GM12878 (cell line): ENCODE results near the gene PSMD12. TPM values are rescaled to one million over a fixed set of nuclear protein-coding genes. Genes with fewer than 3 reads are reported as not detected.

Experiments
- ATAC-seq: fragments of 200-7000 bp; cut with Tn5 transposase; 3 replicates; pipeline ENCODE4 v1.9.1; 2020; ENCODE audit warnings: mild to moderate bottlenecking, moderate library complexity
- BruUV-seq: library from RNA; stranded (reverse); fragments of 400-500 nt; replicated peaks from 2 replicates; lab custom pipeline; 2021; lab: Mats Ljungman, UMichigan
- CTCF ChIA-PET: fragments of 300-600 bp; sonication (Branson Sonifier 250); formaldehyde crosslinking; extraction: SDS; loops from one replicate; lab custom pipeline; 2021; ENCODE audit warnings: inconsistent platforms; lab: Yijun Ruan, JAX
- POLR2A ChIA-PET: fragments of 350-600 bp; formaldehyde crosslinking; extraction: SDS; loops from one replicate; lab custom pipeline; 2021; ENCODE audit warnings: inconsistent platforms; lab: Charles Lee
- RAD21 ChIA-PET: fragments of 300-600 bp; sonication (Branson Sonifier 250); formaldehyde crosslinking; loops from one replicate; lab custom pipeline; 2023; ENCODE audit warnings: antibody characterized with exemption; ENCODE audit not compliant: unreplicated experiment; lab: Charles Lee
- SMC1A ChIA-PET: fragments of 300-600 bp; sonication (Branson Sonifier 250); formaldehyde crosslinking; loops from one replicate; lab custom pipeline; 2023; ENCODE audit not compliant: unreplicated experiment, uncharacterized antibody; lab: Charles Lee
- DNase-seq: peaks from one replicate; pipeline ENCODE4 v3.0.0-alpha.2; 2011; ENCODE audit warnings: low read depth, low spot score
- FAIRE-seq: peaks from 3 replicates; lab custom pipeline; 2011; peaks lifted over from hg19 to GRCh38; lab: Jason Lieb, UNC
- H2AFZ ChIP-seq: 2 replicates; pipeline ENCODE4 v1.6.0; 2011; ENCODE audit warnings: low read depth, low read length, control low read depth; ENCODE audit not compliant: control insufficient read depth
- H3K27ac ChIP-seq: 2 replicates; pipeline ENCODE4 v1.5.1; 2011; ENCODE audit warnings: control low read depth; ENCODE audit not compliant: control insufficient read depth, insufficient read depth
- H3K27me3 ChIP-seq, 2 experiments: replicated peaks in 1 of 2; 2 replicates each; pipeline versions ENCODE4 v1.6.0 to v1.6.1; 2011; ENCODE audit warnings: low read length in 1 of 2; ENCODE audit not compliant: control insufficient read depth in 2 of 2, insufficient read depth in 2 of 2
- H3K36me3 ChIP-seq, 2 experiments: 2 replicates each; pipeline ENCODE4 v1.5.1; 2011; ENCODE audit warnings: low read length in 1 of 2; ENCODE audit not compliant: control insufficient read depth in 2 of 2, insufficient read depth in 2 of 2
- H3K4me1 ChIP-seq: 2 replicates; pipeline ENCODE4 v1.6.1; 2011; ENCODE audit warnings: mild to moderate bottlenecking, low read length, moderate library complexity, mixed read lengths; ENCODE audit not compliant: control insufficient read depth, insufficient read depth
- H3K4me2 ChIP-seq: 2 replicates; pipeline ENCODE4 v1.6.0; 2011; ENCODE audit warnings: control low read depth; ENCODE audit not compliant: control insufficient read depth, insufficient read depth
- H3K4me3 ChIP-seq: fragments of 200-600 bp; sonication (generic); 2 replicates; pipeline ENCODE4 v1.5.1; 2016
- H3K79me2 ChIP-seq: 2 replicates; pipeline ENCODE4 v1.6.0; 2011; ENCODE audit warnings: low read length; ENCODE audit not compliant: control insufficient read depth, insufficient read depth
- H3K9ac ChIP-seq: 2 replicates; pipeline ENCODE4 v1.8.0; 2011; ENCODE audit warnings: low read length, control low read depth, mixed read lengths; ENCODE audit not compliant: control insufficient read depth, insufficient read depth
- H3K9me3 ChIP-seq: replicated peaks from 3 replicates; pipeline ENCODE4 v1.5.1; 2011; ENCODE audit warnings: mild to moderate bottlenecking, low read length; ENCODE audit not compliant: control insufficient read depth, insufficient read depth
- H4K20me1 ChIP-seq: 2 replicates; pipeline ENCODE4 v1.6.0; 2011; ENCODE audit not compliant: control insufficient read depth, insufficient read depth
- BCL3 ChIP-seq: IDR thresholded peaks from 2 replicates; pipeline ENCODE4 v1.6.1; 2011; ENCODE audit warnings: borderline replicate concordance, low read depth, mild to moderate bottlenecking, moderate library complexity, low read length; ENCODE audit not compliant: insufficient read depth, poor library complexity, severe bottlenecking
- EED ChIP-seq: sonication (generic); IDR thresholded peaks from 2 replicates; pipeline ENCODE4 v1.6.1; 2016; ENCODE audit warnings: antibody characterized with exemption, low read depth
- FOXK2 ChIP-seq: fragments of 450-650 bp; IDR thresholded peaks from 2 replicates; pipeline ENCODE4 v1.6.1; 2017; ENCODE audit warnings: mild to moderate bottlenecking, moderate library complexity
- HCFC1 ChIP-seq: fragments of 150-350 bp; IDR thresholded peaks from 2 replicates; pipeline ENCODE4 v1.6.1; 2014; ENCODE audit warnings: low read length
- HDAC2 ChIP-seq: fragments of 200-600 bp; sonication (generic); IDR thresholded peaks from 2 replicates; pipeline ENCODE4 v1.6.1; 2017
- MYC ChIP-seq: IDR thresholded peaks from 2 replicates; pipeline ENCODE4 v1.6.1; 2011; ENCODE audit warnings: mild to moderate bottlenecking, low read length, moderate library complexity, inconsistent platforms; ENCODE audit not compliant: insufficient read depth, insufficient replicate concordance, insufficient read length, severe bottlenecking
- RAD21 ChIP-seq: IDR thresholded peaks from 2 replicates; pipeline ENCODE4 v1.6.1; 2011; ENCODE audit warnings: mild to moderate bottlenecking, low read depth, low read length, moderate library complexity; ENCODE audit not compliant: insufficient read depth
- ZSCAN29 ChIP-seq: fragments of 450-650 bp; IDR thresholded peaks from 2 replicates; pipeline ENCODE4 v1.6.1; 2017; ENCODE audit warnings: mild to moderate bottlenecking, moderate library complexity
- WGBS: methylation state at CpG from one replicate; pipeline ENCODE4 v1.1.6; 2016; ENCODE audit warnings: low lambda C conversion rate; ENCODE audit not compliant: insufficient replicate concordance, insufficient coverage; ENCODE audit errors: missing lambda C conversion rate; 5-methylcytosine and 5-hydroxymethylcytosine counted together
- in situ Hi-C: fragments of 300-500 bp; cut with MboI; formaldehyde crosslinking; loops from 9 replicates; pipeline ENCODE4 v1.14.3; 2018; ENCODE audit warnings: mixed read lengths
- intact Hi-C: fragments of 100-400 bp; cut with micrococcal nuclease; formaldehyde crosslinking; loops from one replicate; pipeline ENCODE4 v1.14.2; 2022; ENCODE audit not compliant: unreplicated experiment
- polyA plus RNA-seq, 11 experiments: library from polyadenylated mRNA; depleted of rRNA in 4 of 11; unstranded in 6 of 11; stranded (reverse) in 5 of 11; fragments of >200 nt; fragmentation: Nextera tagmentation in 4 of 11; fragmentation: Illumina TruSeq in 1 of 11; extraction: Ambion mirVana in 4 of 11; extraction: Trizol in 1 of 11; gene quantifications; 1 replicate in 1 of 11; 2 replicates in 10 of 11; pipeline versions ENCODE4 v1.2.1 to v1.2.3, GENCODE V29; 2011 to 2016; ENCODE audit warnings: inconsistent platforms in 2 of 11, missing spikeins in 2 of 11, low read depth in 1 of 11
- total RNA-seq, 4 experiments: library from RNA; depleted of rRNA in 3 of 4; stranded (reverse); fragments of >200 nt in 3 of 4; fragmentation: Illumina TruSeq in 1 of 4; extraction: Trizol in 1 of 4; gene quantifications; 2 replicates each; pipeline versions ENCODE4 v1.2.1 to v1.2.3, GENCODE V29; 2013 to 2021
- TF ChIP-seq, protein P1 (sequence below): fragments of 450-650 bp; IDR thresholded peaks from 2 replicates; pipeline ENCODE4 v1.6.1; 2017; ENCODE audit warnings: mild to moderate bottlenecking, moderate library complexity
- TF ChIP-seq, protein P2 (sequence below): fragments of 450-650 bp; conservative IDR thresholded peaks from 2 replicates; pipeline ENCODE4 v1.6.1; 2017; ENCODE audit warnings: mild to moderate bottlenecking, moderate library complexity

Gene PSMD12
- total and polyA plus RNA-seq, 10 of the 15 experiments (the other 5 are each of a cell fraction or from before 2014, with no cell fraction given), result 19.8 to 149 (median 47.5) TPM

- H3K4me1 ChIP-seq, result peaks cover 36% of the 10 kb centered on the region
- WGBS, result 89% methylated on average over 4 of the region's 4 CpGs
- CTCF ChIA-PET, result interaction anchor here (0.7 to 19.8 kb wide), 9 partner anchors 10 to 240 kb away, joined by 3 to 291 read pairs (median 4); no protein-coding TSS in a partner anchor
- peak overlapping the region; percentile 44; the same call in 1 of the 2 replicates for H3K4me2 ChIP-seq
- no peaks in the 10 kb centered on the region for H3K27me3 ChIP-seq
- H4K20me1 ChIP-seq, result no peaks in the 10 kb centered on the region
- in situ Hi-C loops, result loop anchor here (10.0 kb wide), 1 partner anchor 76 kb away; no protein-coding TSS in a partner anchor
- H3K9ac ChIP-seq, result no peak overlapping the region
- ATAC-seq, result no peak
- FAIRE-seq, result peak; percentile 13
- no TSS peak for BruUV-seq
- H3K36me3 ChIP-seq, result peaks cover 0 to 2% of the 10 kb centered on the region in 2 experiments; a peak in 3 of 4 replicates
- intact Hi-C loops, result no loop called here
- RAD21 ChIA-PET, result interaction anchor here (1.2 to 6.4 kb wide), 3 partner anchors 10 to 215 kb away, joined by 3 to 44 read pairs (median 8); no protein-coding TSS in a partner anchor
- POLR2A ChIA-PET, result interaction anchor here (1.3 kb wide), 1 partner anchor 10 kb away, joined by 4 read pairs; no protein-coding TSS in a partner anchor
- no peak overlapping the region for H2AFZ ChIP-seq
- SMC1A ChIA-PET, result interaction anchor here (0.6 to 5.5 kb wide), 12 partner anchors 9 to 263 kb away, joined by 3 to 48 read pairs (median 3); no protein-coding TSS in a partner anchor
- DNase-seq, result no peak
- no peak for TF ChIP-seq EED
- TF ChIP-seq FOXK2, result no peak
- TF ChIP-seq BCL3, result no peak
- no peak for TF ChIP-seq ZSCAN29
- TF ChIP-seq MYC, result no peak
- no peak for TF ChIP-seq RAD21
- TF ChIP-seq, protein P1, sequence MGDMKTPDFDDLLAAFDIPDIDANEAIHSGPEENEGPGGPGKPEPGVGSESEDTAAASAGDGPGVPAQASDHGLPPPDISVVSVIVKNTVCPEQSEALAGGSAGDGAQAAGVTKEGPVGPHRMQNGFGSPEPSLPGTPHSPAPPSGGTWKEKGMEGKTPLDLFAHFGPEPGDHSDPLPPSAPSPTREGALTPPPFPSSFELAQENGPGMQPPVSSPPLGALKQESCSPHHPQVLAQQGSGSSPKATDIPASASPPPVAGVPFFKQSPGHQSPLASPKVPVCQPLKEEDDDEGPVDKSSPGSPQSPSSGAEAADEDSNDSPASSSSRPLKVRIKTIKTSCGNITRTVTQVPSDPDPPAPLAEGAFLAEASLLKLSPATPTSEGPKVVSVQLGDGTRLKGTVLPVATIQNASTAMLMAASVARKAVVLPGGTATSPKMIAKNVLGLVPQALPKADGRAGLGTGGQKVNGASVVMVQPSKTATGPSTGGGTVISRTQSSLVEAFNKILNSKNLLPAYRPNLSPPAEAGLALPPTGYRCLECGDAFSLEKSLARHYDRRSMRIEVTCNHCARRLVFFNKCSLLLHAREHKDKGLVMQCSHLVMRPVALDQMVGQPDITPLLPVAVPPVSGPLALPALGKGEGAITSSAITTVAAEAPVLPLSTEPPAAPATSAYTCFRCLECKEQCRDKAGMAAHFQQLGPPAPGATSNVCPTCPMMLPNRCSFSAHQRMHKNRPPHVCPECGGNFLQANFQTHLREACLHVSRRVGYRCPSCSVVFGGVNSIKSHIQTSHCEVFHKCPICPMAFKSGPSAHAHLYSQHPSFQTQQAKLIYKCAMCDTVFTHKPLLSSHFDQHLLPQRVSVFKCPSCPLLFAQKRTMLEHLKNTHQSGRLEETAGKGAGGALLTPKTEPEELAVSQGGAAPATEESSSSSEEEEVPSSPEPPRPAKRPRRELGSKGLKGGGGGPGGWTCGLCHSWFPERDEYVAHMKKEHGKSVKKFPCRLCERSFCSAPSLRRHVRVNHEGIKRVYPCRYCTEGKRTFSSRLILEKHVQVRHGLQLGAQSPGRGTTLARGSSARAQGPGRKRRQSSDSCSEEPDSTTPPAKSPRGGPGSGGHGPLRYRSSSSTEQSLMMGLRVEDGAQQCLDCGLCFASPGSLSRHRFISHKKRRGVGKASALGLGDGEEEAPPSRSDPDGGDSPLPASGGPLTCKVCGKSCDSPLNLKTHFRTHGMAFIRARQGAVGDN, result no peak
- TF ChIP-seq, protein P2, sequence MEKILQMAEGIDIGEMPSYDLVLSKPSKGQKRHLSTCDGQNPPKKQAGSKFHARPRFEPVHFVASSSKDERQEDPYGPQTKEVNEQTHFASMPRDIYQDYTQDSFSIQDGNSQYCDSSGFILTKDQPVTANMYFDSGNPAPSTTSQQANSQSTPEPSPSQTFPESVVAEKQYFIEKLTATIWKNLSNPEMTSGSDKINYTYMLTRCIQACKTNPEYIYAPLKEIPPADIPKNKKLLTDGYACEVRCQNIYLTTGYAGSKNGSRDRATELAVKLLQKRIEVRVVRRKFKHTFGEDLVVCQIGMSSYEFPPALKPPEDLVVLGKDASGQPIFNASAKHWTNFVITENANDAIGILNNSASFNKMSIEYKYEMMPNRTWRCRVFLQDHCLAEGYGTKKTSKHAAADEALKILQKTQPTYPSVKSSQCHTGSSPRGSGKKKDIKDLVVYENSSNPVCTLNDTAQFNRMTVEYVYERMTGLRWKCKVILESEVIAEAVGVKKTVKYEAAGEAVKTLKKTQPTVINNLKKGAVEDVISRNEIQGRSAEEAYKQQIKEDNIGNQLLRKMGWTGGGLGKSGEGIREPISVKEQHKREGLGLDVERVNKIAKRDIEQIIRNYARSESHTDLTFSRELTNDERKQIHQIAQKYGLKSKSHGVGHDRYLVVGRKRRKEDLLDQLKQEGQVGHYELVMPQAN, result no peak
- TF ChIP-seq HCFC1, result no peak
- TF ChIP-seq HDAC2, result no peak
- peak overlapping the region; percentile 57 for H3K27ac ChIP-seq
- H3K79me2 ChIP-seq, result peaks cover 72% of the 10 kb centered on the region
- H3K9me3 ChIP-seq, result no peaks in the 10 kb centered on the region; the same call in 2 of the 3 replicates
- H3K4me3 ChIP-seq, result no peak overlapping the region
Observed at GRCh38 chr17:67388986-67389385, 22.6 kb upstream of the PSMD12 start.
